ENCODE results near the gene RBBP7. TPM values are rescaled to one million over a fixed set of nuclear protein-coding genes. Genes with fewer than 3 reads are reported as not detected.

Gene RBBP7
- total and polyA plus RNA-seq, 12 donors = 84.6 to 125 (median 109) TPM

DNA sequence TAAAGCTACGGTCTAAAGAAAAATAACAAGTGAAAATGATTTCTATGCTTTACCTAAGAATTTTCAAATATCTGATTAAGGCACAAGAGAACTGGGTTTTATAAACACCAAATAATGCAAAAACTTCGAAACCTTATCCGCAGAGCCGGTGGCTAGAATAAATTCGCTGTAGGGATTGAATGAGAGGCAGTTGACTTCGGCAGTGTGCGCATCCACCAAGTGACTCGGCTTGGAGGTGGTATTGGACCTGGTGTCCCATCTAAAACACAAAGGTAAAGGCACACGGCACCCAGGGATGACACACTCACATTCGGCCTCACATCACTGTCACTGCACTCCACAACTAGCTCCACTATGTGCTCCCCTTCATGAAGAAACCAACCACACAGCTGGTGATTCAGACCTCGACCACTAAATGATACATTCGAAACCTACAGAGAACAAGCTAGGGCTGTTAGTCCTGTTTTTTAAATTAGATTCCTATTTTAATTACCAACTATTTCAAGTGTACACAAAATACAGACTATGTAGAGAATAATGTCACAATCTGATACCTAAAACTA lies 17.5 kb downstream of the RBBP7 start:
- intact Hi-C loops (cut with DNase I) = no loop called here
- no peak for ATAC-seq

DNA sequence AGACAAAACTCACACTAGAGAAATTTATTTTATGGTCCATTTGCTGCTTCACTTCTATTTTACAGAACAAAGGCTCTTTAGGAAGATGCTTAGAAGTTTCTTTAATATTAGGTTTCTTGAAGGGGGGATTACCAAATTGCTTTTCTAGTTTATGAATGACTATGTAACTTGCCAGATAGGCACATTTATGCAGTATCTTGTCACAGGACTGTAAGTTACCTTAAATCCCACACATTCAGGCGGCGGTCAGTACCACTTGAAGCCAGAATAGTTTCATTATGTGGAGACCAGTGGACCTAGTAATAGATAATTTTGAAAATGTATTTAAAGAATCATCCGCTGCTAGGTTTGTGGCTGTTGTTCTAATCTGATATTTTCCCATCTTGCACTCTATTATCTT lies 18.3 kb downstream of the RBBP7 start:
- ATAC-seq (no peak), DNase-seq (no peak)
- no peaks in the 10 kb centered on the region for H3K9me3 ChIP-seq
- intact Hi-C loops (cut with DNase I) = no loop called here
- TF ChIP-seq, protein P1, sequence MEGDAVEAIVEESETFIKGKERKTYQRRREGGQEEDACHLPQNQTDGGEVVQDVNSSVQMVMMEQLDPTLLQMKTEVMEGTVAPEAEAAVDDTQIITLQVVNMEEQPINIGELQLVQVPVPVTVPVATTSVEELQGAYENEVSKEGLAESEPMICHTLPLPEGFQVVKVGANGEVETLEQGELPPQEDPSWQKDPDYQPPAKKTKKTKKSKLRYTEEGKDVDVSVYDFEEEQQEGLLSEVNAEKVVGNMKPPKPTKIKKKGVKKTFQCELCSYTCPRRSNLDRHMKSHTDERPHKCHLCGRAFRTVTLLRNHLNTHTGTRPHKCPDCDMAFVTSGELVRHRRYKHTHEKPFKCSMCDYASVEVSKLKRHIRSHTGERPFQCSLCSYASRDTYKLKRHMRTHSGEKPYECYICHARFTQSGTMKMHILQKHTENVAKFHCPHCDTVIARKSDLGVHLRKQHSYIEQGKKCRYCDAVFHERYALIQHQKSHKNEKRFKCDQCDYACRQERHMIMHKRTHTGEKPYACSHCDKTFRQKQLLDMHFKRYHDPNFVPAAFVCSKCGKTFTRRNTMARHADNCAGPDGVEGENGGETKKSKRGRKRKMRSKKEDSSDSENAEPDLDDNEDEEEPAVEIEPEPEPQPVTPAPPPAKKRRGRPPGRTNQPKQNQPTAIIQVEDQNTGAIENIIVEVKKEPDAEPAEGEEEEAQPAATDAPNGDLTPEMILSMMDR (IDR thresholded peaks at IDR 0.05) = no peak
- no peak overlapping the region for H3K4me3 ChIP-seq
- WGBS, 2 donors = 86 to 93% methylated on average over 3 of the region's 3 CpGs
- H3K27me3 ChIP-seq = peaks cover 0 to 73% (median 0%) of the 10 kb centered on the region in 7 donors
- no peaks in the 10 kb centered on the region for H3K4me1 ChIP-seq
- H3K27ac ChIP-seq = no peak overlapping the region
- peaks cover 0 to 95% (median 0%) of the 10 kb centered on the region in 9 donors for H3K36me3 ChIP-seq

More for the DNA sequence above, 17.5 kb downstream of the RBBP7 start:
- peaks cover 0 to 76% (median 0%) of the 10 kb centered on the region in 7 donors for H3K27me3 ChIP-seq
- DNase-seq = no peak
- no peak overlapping the region for H3K27ac ChIP-seq
- H3K4me3 ChIP-seq = no peak overlapping the region
- H3K9me3 ChIP-seq = no peaks in the 10 kb centered on the region
- no peaks in the 10 kb centered on the region for H3K4me1 ChIP-seq
- 89 to 93% methylated on average over 12 of the region's 12 CpGs for WGBS, 2 donors
- TF ChIP-seq, protein P1 (IDR thresholded peaks at IDR 0.05) = no peak
- H3K36me3 ChIP-seq = peaks cover 0 to 97% (median 0%) of the 10 kb centered on the region in 9 donors

DNA sequence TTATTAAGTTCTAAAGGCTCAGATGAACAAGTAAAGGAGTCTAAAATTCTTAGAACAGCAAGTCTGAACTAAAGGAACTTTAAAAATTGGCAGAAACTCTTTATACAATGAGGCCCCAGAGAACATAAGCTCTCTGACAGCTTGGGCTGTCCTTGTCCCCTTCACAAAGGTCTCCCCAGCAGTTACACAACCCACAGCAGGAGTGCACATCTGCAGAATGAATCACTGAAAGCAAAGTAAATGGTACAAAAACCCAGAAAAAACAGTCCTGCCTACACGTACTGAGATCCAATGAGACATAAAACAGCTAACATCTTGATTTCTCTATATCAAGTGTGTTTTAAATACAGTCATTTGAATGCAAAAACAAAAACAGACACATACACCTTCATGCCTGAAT lies 18.7 kb downstream of the RBBP7 start:
- WGBS, 2 donors = 43 to 76% methylated on average over 1 of the region's 1 CpG
- no peaks in the 10 kb centered on the region for H3K4me1 ChIP-seq
- intact Hi-C loops (cut with DNase I) = no loop called here
- H3K9me3 ChIP-seq = no peaks in the 10 kb centered on the region
- H3K27ac ChIP-seq = no peak overlapping the region
- peaks cover 0 to 95% (median 0%) of the 10 kb centered on the region in 9 donors for H3K36me3 ChIP-seq
- ATAC-seq (no peak), DNase-seq (no peak)
- no peak overlapping the region for H3K4me3 ChIP-seq
- peaks cover 0 to 71% (median 0%) of the 10 kb centered on the region in 7 donors for H3K27me3 ChIP-seq
- TF ChIP-seq, protein P1 (IDR thresholded peaks at IDR 0.05) = no peak

DNA sequence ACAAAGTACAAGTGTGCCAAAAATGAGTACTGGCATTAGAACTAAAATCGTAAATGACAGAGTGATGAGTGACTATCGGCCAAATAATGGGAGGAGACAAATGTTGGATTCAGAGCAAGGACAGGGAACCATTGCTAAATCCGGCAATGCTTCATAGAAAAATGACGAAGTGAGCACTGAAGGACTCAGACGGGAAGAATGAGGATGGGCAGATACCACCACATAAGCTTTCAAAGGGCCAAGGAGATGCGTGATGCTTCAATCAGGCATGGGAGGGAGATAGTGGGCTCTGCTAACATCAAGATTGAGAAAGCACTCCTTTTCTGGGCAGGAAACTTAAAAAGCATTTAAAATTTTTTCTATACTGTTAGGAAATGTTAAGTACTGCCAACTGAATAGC lies 21.6 kb downstream of the RBBP7 start:
- TF ChIP-seq, protein P1 (IDR thresholded peaks at IDR 0.05) = no peak
- WGBS, 2 donors = 75 to 76% methylated on average over 6 of the region's 6 CpGs
- Histone ChIP-seq H3K27ac (no peak overlapping the region), H3K4me1 (no peaks in the 10 kb centered on the region), H3K27me3 (peaks cover 0 to 65% (median 0%) of the 10 kb centered on the region in 7 donors), H3K9me3 (no peaks in the 10 kb centered on the region), H3K4me3 (no peak overlapping the region), H3K36me3 (peaks cover 0 to 100% (median 8%) of the 10 kb centered on the region in 9 donors)
- no peak for DNase-seq
- ATAC-seq = no peak
- intact Hi-C loops (cut with DNase I) = no loop called here

All from heart right ventricle (tissue), 16 donors.